Globus pallidus (tissue), 1 donor: Measurements from ENCODE around the gene ASIC2.

Experiments used
- DNase-seq: peaks from one replicate; pipeline ENCODE4 v3.0.0-alpha.2; 2015; ENCODE audit warnings: low spot score

ASIC2 gene

DNA sequence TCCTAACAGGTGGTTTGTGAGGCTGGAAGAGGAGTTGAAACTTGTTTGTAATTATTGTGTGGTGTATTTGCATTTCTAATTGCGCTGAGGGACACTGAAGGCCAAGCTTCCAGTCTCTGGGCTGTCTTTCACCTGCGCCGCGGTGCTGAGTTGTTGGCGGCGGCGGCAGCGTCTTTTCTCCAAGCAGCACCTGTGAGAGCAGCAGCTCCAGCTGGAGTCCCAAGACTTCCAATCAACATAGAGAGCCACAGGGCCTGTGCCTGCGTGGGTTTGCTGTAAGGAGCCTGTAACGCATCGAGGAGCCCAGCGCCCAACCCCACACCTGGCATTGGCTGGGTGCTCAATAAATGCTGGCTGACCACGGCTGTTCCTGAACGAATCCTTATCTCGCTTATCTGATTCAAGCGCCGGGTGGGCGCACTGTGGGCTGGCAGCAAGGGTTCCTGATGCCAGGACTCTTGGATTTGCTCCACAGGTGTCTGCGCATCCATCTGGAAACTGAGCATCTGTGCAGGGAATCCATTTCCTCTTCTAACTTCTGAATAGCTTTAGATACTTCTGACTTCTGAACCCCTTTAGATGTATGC lies 138.1 kb downstream of the ASIC2 start:
- DNase-seq: no peak

DNA sequence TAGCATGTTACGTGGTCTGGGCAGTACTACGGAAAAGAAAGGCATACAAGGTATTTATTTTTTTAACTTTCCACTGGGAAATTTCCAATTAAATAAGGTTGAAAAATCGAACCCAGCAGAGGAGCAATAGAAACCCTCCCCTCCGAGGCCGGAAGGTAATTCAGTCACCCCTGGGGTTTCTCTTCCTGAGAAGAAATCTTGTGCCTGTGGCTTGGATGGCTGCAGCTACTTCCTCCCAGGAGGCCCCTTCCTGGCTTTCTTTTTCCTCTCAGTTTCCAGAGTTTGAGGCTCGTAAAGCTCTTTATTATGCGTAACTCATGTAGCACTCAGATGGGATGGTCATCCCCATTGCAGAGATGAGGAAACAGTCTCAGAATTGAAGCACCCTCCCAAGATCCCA lies 140.3 kb downstream of the ASIC2 start:
- DNase-seq: no peak

DNA sequence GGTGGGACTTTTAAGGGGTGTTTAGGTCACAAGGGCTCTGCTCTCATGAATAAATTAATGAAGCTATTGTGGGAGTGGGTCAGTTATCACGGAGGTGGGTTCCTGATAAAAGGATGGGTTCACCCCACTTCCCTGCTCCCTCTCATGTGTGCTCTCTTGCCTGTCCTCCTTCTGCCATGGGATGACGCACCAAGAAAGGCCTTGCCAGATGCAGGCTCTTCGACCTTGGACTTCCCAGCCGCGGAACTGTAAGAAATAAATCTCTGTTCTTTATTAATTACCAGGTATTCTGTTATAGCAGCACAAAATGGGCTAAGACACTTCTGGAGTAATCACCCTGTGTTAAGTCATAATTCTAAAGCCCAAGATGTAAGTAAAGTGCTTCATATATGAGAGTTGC lies 141.5 kb downstream of the ASIC2 start:
- DNase-seq: no peak

DNA sequence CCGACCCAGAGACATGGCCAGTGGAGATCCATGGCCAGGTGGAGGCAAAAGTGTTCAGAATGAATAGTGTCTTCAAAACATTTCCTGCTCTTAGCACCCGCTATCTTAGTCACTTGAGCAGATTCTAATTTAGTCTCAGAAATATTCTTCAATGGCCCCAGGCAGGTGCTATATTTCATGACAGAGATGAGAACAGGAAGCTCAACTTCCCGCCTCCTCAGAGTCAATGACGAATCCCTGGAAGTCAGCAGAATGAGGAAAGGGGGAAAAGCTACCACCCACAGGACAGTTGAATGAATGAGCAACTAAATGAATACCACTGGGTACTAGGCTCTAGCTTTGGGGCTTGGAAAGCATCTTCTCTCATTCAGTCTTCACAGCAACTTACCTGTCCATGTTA lies 147.2 kb downstream of the ASIC2 start:
- DNase-seq: no peak

DNA sequence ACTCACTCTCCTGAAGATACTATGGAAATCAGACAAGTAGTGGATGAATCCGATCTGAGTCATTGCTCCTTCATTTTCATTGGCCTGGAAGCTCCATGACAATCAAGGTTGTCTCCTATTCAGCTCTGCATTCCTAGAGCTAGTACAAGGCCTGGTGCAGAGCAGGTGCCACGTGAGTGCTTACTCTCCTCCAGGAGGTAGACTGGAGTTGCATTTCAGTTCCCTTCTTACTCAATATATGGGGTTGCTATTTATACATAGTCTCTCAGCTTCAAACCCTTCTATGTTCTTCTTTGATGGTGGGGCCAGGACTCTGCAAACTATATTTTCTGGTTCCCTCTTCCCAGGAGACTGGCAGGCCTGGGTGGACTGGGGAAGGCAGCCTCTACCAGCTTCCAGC lies 148.3 kb downstream of the ASIC2 start:
- no peak for DNase-seq

DNA sequence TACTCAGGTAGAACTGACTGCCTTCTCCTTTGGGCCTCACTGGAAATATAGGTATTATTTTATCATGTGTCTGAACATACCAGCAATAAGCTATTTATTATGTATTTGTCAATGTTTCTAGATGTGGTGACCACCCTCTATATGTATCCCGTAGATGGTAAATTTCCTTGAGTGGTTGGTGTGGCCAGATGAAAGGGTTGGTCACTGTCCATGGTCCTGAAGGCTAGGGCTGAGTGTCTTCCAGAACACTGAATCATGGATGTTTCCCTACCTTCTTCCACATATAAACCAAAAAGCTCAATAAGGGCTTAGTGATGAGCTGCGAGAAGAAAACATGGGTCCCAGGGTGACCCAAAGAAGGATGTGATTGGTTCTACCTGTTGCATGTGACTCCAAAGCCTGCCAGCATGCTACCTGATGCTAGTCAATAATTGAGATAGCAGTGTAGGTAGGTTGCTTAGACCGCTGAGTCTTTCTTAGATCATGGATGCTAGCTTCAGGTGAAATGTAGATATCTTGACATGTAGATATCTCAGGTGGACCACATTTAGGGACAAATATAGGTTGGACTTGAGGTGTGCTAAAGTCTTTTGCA lies 150.3 kb downstream of the ASIC2 start:
- DNase-seq: no peak

DNA sequence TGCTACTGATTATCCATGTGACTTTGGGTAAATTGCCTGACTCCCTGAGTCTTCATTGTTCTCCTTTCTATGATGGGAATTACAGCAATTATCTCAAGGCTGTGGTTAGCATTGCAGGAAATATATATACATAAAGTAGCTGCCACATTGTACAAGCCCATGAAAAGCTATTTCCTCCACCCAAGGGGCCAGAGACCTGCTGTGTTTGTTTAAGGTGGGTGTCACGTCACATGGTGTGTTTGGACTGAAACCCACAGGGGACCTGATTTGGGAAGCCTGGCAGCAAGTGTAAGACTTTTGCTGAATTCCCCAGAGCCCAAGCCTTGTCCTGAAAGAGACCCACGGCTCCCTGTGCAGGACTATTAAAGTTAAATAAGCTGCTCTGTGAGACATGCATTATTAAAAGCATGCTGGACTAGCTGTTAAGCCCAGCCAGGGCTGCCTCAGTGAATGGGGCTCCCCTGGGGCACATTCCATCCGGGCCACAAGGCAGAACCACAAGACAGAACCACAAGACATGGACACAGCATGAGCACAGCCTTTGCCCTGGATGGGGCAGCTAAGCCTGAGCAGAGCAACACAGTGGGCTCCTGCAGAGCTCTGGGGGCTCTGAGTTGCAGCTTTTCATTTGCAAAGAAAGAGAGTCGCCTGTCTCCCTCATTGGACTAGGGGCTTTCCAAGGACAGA lies 152.5 kb downstream of the ASIC2 start:
- DNase-seq: no peak

DNA sequence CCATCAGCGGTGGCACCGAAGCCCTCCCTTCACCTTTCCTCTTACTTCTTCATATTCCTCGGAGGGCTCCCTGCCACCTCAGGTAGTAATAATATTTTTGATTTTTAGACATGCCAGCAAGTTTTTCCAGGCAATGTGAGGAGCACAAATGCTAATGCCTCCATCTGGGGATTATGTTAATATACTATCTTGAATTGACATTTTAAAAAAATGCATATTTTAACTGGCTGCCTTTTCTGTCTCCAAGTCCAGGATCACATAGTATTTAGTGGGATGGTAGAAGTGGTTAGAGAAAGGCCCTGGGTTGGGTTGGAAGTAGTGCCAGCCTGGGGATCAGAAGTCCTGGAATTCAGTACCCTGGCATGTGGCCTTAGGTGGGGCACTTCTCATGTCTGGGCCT lies 154.5 kb downstream of the ASIC2 start:
- no peak for DNase-seq

DNA sequence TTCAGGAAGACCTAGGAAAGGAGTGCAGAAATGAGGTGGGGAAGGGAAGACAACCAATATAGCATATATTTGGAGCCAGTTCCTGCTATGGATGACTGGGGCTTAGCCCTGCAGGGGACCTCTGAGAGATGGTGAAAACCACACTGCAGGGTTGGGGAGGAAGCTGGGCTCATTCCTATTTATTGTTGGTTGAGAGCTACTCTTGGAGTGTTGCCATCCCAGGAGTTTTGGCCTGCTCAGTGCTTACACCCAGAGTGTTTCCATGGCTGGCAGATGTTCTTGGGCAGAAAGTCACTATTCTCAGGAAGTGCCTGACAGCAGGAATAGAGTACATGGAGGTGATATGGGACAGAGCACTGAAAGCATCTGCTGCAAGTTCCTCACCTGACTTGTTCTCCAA lies 155.7 kb downstream of the ASIC2 start:
- no peak for DNase-seq

DNA sequence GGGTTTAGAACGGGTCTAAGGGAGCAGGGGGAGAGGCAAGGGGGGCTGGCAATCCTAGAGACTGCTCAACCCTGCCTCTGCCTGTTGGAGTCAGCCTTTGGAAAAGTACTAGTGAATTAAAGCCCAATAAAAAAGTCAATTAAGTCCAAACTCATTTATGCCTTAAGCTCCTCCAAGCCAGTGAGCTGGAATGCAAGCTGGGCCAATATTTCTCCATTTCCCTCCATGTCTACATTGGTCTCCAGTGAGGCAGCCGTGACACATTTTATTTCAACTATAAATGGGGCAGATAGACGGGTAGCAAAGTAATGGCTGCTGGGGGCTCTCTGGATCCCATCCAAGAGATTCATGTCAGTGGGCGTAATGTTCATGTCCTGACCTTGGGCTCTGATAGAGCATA lies 157.4 kb downstream of the ASIC2 start:
- DNase-seq: no peak

DNA sequence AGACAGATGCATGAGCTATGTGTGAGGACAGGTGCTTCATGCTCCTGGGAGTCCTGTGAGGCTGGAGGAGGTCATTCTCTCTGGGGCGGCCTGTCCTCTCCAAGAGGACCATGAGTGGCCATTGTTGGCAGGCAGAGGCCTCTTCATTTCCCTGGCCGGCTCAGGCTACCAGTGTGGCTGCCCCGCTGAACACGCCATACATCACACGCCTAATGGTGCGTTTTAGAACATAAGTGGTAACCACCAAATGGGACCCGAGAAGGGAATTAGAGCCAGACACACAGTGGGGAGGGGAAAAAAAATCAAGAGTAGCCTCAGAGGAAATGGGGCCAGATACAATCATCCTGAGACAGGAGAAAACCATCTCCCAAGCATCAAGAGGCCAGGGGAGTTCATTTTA lies 161.5 kb downstream of the ASIC2 start:
- DNase-seq: no peak

DNA sequence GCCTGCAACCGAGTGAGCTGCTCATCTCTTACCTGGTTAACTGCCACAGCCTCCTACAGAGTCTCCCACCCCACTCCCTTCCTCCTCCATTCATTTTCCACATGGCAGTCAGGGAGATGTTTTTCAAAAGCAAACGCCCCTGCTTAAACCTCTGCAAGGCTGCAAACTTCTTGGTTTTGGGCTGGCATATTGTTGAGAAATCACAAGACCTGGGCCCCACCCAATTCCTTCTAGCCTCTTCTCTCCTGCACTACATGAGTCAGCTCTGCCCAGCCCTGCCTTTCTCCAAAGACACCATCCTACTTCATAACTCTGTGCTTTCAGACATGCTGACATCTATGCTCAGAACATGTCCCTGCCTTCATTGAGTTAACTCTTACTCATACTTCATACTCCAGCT lies 165.4 kb downstream of the ASIC2 start:
- no peak for DNase-seq

DNA sequence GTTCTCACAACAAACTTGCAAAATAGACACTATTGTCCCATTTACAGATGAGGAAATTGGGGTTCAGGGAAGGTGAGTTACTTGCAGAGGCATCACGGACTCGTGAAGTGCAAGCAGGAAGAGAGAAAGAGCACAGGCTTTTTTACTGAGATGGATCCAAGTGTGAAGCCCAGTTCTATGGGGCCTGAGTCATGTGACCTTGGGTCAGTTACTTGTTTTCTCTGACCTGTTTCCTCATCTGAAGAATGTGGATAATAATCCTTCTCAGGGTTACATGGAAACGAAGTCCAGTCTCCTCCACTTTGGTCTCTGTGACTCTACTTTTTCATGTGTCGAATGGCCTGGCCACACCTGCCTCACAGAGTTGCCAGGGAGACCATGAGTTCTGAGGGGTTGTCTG lies 167.0 kb downstream of the ASIC2 start:
- no peak for DNase-seq

DNA sequence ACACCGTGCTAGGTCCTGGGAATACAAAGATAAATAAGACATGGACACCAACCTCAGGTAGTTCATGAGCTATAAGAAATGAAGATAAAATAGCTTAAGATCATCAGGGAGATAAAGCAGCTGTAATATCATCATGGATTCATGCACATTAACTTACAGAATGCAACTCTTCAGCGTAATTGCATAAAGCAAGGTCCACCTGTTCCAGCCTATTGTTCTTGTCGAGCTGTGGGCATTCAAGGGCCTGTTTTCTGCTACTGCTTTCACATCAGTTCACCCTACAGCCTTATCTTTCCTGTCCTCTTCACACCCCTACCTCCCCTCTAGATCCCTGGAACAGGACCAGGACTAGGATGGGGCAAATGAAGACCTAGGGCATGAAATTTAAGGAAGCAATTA lies 167.5 kb downstream of the ASIC2 start:
- DNase-seq: no peak

DNA sequence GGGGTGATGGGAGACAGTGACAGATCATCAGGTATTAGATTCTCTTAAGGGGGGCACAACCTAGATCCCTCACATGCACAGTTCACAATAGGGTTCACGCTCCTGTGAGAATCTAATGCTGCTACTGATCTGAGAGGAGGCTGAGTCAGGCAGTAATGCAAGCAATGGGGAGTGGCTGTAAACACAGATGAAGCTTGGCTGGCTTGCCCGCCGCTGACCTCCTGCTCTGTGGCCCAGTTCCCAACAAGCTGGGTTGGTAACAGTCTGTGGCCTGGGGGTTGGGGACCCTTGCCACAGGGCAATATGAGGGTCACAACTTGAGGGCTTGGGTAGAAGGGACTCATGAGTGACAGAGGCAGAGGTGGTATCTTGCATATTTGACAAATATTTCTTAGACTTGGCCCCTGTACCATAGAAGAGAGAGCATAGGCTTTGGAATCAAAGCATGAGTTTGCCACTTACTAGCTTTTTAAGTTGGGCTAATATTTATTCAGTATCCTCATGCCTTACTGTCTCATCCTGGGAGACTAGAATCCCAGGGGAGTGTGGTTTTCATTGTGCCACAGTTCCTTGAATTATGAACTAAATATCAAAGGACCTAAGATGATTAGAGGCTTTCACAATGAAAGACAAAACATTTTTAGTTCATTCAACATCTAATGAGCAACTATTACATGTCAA lies 168.1 kb downstream of the ASIC2 start:
- no peak for DNase-seq

DNA sequence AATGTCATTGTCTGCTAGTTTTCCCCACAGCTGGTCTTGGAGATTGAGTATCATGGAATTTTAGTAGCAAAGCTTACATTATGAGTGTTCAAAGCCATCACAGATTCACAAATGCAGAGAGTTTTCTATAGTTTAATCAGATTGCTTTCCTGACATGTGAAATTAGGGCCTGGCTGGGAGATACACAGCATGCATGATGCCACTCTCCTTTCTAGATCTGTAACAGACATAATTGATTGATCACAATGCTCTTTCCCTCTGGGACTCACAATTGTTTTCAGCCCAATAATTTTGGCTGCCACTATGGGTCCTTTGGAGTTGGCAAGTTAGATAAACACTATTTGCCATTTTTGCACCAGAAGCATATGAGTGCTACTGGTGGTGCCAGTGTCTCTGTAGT lies 168.9 kb downstream of the ASIC2 start:
- no peak for DNase-seq

DNA sequence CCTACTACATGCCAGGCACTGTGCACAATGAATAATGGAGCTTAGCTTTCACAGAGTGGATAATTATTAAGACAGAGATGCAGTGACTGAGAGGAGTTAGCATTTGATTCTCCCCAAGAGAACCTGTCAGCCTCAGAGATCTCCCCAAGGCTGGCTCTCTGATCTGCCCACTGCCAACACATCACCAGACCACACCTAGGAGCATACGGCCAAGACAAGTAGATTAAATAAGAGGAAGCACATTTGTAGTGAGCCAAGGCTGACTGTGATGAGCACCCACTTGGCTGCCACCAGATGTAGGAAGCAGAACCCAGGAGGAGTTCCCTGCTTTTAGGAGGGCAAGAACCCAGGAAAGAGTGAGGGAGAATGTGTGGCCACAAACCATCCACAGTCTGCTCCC lies 171.3 kb downstream of the ASIC2 start:
- no peak for DNase-seq

DNA sequence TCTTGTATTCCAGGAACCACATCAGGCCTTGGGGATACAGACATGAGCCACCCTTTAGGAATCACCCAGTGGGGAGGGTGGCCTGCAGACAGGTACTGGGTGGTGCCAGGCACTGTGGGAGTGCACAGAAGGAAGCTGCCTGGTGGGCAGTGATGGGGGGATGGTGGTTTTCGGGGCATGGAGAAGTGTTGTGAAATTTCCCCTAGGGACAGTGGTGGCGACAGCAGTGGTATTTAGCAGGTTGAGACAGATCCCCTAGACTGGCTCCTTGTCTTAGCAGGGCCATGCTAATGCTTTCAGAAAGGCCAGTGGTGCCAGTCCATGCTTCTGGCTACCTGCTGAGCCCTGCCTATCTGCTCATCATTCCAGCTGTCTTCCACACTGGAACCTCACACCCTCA lies 171.8 kb downstream of the ASIC2 start:
- no peak for DNase-seq

DNA sequence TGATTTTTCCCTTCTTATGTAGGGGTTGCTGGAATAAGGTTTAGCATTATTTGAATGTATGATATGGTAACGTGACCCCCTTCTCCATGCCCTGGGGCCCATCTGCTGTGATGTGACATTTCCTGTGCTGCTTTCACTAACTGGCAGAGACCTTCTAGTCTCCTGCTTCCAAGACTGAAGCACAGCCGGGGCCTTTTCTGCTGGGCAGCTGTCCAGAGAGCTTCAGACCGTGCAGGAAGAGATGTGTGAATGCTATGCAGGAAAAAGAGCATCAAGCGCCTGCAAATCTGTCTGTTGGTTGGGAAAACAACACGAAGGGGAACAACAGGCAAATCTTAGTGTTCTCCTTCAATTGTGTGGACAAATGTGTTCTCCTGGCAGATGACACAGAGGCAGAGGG lies 173.0 kb downstream of the ASIC2 start:
- no peak for DNase-seq

DNA sequence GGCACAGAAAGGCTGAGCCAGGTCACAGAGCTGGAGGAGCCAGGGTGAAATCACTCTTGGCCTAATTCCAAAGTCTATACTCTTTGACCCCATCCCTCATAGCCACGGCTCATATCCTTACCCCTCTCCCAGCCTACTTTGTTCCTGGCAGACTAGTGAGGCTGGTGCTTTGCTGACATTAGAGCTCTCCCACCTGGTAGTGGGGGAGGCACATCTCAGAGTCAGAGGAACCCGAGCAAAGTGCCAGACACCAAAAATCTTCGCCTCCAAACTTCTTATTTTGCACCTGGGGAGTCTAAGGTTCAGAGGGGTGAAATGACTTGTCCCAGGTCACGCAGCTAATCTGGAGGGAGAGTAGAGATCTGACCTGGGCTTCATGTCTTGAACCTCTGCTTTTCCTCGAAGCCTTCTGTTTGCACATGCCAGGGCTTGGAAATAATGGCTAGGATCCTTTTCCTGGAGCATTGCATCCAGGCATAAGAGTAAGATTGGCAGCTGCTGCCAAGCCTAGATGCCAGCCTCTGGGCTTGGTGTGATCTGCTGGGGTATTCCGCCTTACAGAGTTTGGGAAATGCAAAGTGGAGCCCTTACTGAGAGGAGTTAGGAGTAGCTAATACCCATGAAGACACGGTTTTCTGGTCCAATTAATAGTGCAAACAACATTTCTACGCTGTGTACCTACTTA lies 174.6 kb downstream of the ASIC2 start:
- DNase-seq: no peak

DNA sequence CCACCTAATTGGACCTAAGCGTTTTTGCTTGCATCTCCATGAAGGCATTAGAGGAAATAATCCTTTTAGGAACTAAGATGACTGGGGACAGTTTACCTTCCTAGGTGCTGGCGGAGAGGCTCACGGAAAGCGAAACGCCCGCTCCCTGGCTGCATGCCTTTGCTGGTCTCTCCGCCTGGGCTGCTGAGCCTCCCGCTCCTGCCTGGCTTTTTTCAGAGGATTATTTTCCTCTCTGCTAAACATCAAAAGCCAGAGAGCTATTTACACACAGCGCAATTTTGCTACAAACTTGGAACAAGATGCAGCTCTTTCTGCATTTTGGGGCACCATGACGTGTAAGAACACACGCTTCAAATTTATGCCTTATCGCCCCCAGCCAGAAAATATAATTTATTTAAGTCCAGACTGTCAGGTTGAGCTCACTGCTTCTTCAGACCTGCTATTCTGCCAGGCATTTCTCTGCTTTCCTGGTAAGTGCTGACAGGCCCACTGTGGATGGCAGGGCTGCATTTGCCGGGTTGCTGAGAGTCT lies 177.0 kb downstream of the ASIC2 start:
- DNase-seq: no peak

DNA sequence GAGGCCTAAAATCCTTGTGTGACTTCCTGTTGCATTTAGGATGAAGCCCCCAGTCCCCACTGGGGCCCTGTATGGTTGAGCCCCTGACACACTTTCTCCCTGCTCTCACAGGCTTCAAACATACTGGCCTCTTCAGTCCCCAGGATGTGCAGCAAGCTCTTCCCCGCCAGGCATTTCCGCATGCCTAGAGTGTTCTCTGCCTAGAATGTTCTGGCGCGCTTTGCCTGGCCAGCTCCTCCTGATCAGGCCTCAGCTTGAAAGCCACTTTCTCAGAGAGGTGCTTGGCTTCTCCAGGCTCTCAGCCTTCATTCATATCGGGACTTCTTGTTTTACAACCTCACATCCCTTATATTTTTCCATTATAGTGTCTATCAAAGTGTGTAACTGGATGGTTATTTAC lies 177.7 kb downstream of the ASIC2 start:
- DNase-seq: no peak

DNA sequence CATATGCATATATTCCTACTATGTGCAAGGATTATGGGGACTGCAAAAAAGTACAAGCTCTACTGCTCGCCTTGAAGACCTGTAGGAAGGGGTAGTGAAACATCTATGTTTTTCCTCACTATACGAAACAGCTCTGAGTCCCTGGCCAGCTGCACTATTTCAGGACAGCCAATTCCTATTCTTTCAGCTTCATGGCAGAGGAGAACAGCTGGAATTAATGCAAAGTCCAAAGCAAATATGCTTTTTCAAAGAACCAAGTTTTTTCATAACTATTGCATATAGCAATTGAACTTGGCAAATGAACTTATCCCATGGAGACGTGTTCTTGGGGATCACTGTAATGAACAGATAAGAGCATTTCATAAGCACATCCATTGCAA lies 179.1 kb downstream of the ASIC2 start:
- no peak for DNase-seq
